T follicular helper cell (primary cell): ENCODE measurements around the gene TRPM3.

Experiments
- DNase-seq: peaks from one replicate; pipeline ENCODE4 v3.0.0-alpha.2; 2020; ENCODE audit warnings: low read depth

Gene TRPM3

GRCh38 chr9:71097671-71098070 lies 23.8 kb downstream of the TRPM3 start:
- no peak for DNase-seq

- no peak for DNase-seq
Observed at GRCh38 chr9:71096421-71097108, 24.9 kb downstream of the TRPM3 start.

- DNase-seq, result no peak
Observed at GRCh38 chr9:71094708-71095251, 26.6 kb downstream of the TRPM3 start.

- no peak for DNase-seq
Observed at GRCh38 chr9:71090896-71091295, 30.5 kb downstream of the TRPM3 start.

GRCh38 chr9:71079451-71079850 lies 42.0 kb downstream of the TRPM3 start:
- no peak for DNase-seq

GRCh38 chr9:71076096-71076495 lies 45.3 kb downstream of the TRPM3 start:
- DNase-seq, result no peak

- DNase-seq, result no peak
Observed at GRCh38 chr9:71073494-71073893, 47.9 kb downstream of the TRPM3 start.

GRCh38 chr9:71072587-71072986 lies 48.8 kb downstream of the TRPM3 start:
- DNase-seq, result no peak

- DNase-seq, result no peak
Observed at GRCh38 chr9:71071633-71072032, 49.8 kb downstream of the TRPM3 start.

- no peak for DNase-seq
Observed at GRCh38 chr9:71058660-71059059, 62.8 kb downstream of the TRPM3 start.

- no peak for DNase-seq
Observed at GRCh38 chr9:71052287-71052686, 69.1 kb downstream of the TRPM3 start.

- DNase-seq, result no peak
Observed at GRCh38 chr9:71048280-71048679, 73.1 kb downstream of the TRPM3 start.

GRCh38 chr9:71042448-71042990 lies 78.9 kb downstream of the TRPM3 start:
- no peak for DNase-seq

- no peak for DNase-seq
Observed at GRCh38 chr9:71037521-71037920, 83.9 kb downstream of the TRPM3 start.

- DNase-seq, result no peak
Observed at GRCh38 chr9:71036501-71036900, 84.9 kb downstream of the TRPM3 start.

- no peak for DNase-seq
Observed at GRCh38 chr9:71032779-71033178, 88.6 kb downstream of the TRPM3 start.

GRCh38 chr9:71025728-71026127 lies 95.7 kb downstream of the TRPM3 start:
- DNase-seq, result no peak

- DNase-seq, result no peak
Observed at GRCh38 chr9:71025201-71025600, 96.2 kb downstream of the TRPM3 start.

GRCh38 chr9:71010258-71010657 lies 111.2 kb downstream of the TRPM3 start:
- no peak for DNase-seq

GRCh38 chr9:71005456-71005855 lies 116.0 kb downstream of the TRPM3 start:
- DNase-seq, result no peak

- no peak for DNase-seq
Observed at GRCh38 chr9:71004196-71004595, 117.2 kb downstream of the TRPM3 start.

GRCh38 chr9:71003346-71003745 lies 118.1 kb downstream of the TRPM3 start:
- no peak for DNase-seq

GRCh38 chr9:71001780-71002386 lies 119.5 kb downstream of the TRPM3 start:
- no peak for DNase-seq
